Right cardiac atrium (tissue), 5 donors: ENCODE results near the gene PRRT1B. TPM values are rescaled to one million over a fixed set of nuclear protein-coding genes. Genes with fewer than 3 reads are reported as not detected.

ENCODE experiments used
- ATAC-seq, 2 donors: fragments of 200-7000 bp; cut with Tn5 transposase; one replicate each; pipeline versions ENCODE4 v1.8.0 to v1.9.1; 2020; ENCODE audit warnings: moderate library complexity in 2 of 2, mild to moderate bottlenecking in 1 of 2
- DNase-seq, 3 donors: peaks; one replicate each; pipeline ENCODE4 v3.0.0-alpha.2; 2020
- H3K27ac ChIP-seq: one replicate; pipeline ENCODE4 v1.5.1; 2013; ENCODE audit warnings: mild to moderate bottlenecking, low read length, control low read depth, moderate library complexity
- H3K27me3 ChIP-seq: one replicate; pipeline ENCODE4 v1.6.1; 2013; ENCODE audit not compliant: control insufficient read depth, insufficient read depth
- H3K4me1 ChIP-seq: one replicate; pipeline ENCODE4 v1.6.1; 2013; ENCODE audit warnings: low read length; ENCODE audit not compliant: control insufficient read depth, insufficient read depth
- H3K4me3 ChIP-seq: one replicate; pipeline ENCODE4 v1.5.1; 2013; ENCODE audit warnings: low read length, control low read depth
- H3K9me3 ChIP-seq: one replicate; pipeline ENCODE4 v1.6.1; 2013; ENCODE audit warnings: low read length; ENCODE audit not compliant: control insufficient read depth
- WGBS: extraction: QIAGEN DNeasy Blood & Tissue Kit; methylation state at CpG from one replicate; pipeline ENCODE4 v1.1.7; 2013; 5-methylcytosine and 5-hydroxymethylcytosine counted together
- intact Hi-C, 4 donors: fragments of 100-400 bp; cut with DNase I; formaldehyde crosslinking; loops; one replicate each; pipeline versions ENCODE4 v1.11.0 to v1.14.0; 2022 to 2023
- polyA plus RNA-seq: library from polyadenylated mRNA; stranded (reverse); fragments of 200-250 nt; gene quantifications from one replicate; pipeline ENCODE4 v1.2.3, GENCODE V29; 2013
- total RNA-seq, 4 donors: library from RNA; stranded (reverse); fragmentation: NEBNext Ultra II Directional; extraction: Animal tissue kit (Norgen Biotek cat#: 25700); gene quantifications; one replicate each; pipeline ENCODE4 v1.2.1, GENCODE V29; 2021
- donor health status: healthy with polysubstance abuse.
- donor health status: DM: no; HTN: yes; CAD: no.
- donor health status: DM: no; HTN: no; CAD: no.
- donor health status: DM: no; HTN: yes; CAD: no; lungs with severe emphysema.
- donor health status: DM: yes; HTN: yes; CAD: no.

The PRRT1B gene
- total and polyA plus RNA-seq, 5 donors, result not detected

DNA sequence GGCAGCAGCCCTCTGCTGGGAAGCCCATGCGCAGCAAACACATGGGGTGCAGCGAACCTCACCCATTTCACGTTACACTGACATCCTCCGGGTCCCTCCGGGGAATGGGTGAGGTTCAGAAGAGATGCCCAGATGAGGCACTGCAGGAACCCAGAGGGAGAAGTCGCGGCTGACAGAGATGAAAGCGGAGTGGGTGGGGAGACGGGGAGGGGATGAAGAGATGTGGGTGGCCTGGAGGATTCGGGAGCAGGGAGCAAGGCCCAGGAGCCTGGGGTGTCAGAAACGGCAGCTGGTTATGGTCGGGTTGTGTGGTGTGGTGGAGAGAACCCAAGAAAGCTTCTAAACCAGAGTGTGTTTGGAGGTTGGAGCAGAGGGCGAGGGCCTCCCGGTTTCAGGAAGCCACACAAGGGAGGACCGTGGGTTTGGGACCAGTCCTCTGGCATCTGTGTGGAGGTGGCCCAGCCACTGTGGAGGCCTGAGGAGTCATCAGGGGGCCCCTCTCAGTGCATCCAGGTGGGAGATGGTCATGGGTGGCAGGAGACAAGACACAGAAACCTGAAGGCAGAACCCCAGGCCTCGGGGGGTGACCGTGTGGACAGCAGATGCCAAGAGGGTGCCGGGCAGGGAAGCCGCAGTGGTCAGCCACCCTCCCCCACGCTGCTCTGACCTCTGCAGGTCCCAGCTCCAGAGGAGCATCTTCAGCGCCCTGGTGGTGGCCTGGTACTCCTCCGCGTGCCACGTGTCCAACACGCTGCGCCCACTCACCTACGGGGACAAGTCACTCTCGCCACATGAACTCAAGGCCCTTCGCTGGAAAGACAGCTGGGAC, 22.9 kb upstream of the PRRT1B start:
- Histone ChIP-seq H3K27ac (no peak overlapping the region), H3K27me3 (no peaks in the 10 kb centered on the region), H3K4me3 (no peak overlapping the region), H3K4me1 (peaks cover 1% of the 10 kb centered on the region), H3K9me3 (no peaks in the 10 kb centered on the region)
- intact Hi-C loops, result no loop called here
- DNase-seq (peak in 1 of 3 donors; percentile 53), ATAC-seq (no peak)
- WGBS, result 90% methylated on average over 29 of the region's 29 CpGs

DNA sequence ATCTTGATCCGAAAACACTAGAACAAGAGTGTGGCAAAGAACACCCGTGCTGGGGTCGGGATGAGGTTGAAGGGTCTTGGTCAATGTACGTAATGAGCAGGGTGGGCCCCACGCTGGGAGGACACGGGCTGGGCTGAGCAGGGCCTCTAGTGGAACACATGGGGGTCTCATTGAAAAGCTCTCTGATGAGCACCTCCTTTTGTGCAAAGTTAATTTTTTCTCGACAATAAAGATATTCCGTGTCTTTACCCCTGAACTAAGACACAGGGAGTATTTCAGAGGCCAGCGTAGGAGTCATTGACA, 22.3 kb upstream of the PRRT1B start:
- 87% methylated on average over 9 of the region's 9 CpGs for WGBS
- intact Hi-C loops, result no loop called here
- ATAC-seq, result no peak

DNA sequence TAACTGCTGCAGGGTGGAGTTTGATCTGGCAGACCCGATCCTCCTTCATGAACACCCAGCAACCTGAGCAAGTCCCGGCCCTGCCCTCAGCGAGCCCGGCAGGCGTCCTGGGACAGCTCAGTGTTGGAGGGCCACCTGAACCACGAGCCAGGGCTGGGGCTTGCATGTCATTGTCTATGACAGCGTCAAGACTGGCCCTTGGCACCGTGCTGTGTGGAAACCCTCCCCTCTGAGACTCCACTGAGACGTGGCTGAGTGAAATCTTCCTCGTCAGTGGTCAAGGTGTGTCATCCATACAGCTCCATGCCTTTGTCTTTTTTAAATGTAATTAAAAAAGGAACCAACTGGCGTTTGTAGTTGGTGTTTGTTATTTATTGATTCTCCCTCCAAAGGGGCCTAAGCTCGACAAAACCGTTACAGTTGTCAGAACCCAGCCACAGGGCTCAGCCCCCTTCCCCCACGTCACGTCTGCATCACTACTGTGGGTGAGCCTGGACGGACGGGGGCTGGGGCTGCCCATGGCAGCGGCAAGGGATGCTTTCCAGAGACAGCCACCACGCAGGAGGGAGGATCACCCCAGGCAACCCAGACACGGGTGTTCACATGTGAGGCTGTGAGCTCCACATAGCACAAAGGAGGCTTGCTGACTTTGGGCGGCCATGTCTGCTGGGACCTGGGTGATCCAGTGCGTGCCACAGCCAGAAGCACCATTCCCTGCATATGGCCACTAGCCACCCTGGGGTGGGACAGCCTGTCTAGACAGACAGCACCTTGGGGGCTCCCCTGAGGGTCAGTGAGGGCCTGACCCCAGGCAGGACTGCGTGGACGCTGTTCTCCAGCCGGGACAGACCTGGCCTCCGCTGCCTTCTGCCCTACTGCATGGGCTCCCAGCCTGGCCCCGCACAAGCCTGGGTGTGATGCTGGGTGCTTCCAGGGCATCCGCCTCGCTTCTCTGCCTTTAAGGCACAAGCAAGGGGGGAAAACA, 21.6 kb upstream of the PRRT1B start:
- Histone ChIP-seq H3K27me3 (no peaks in the 10 kb centered on the region), H3K27ac (no peak overlapping the region), H3K9me3 (no peaks in the 10 kb centered on the region), H3K4me3 (no peak overlapping the region), H3K4me1 (no peaks in the 10 kb centered on the region)
- 80% methylated on average over 29 of the region's 29 CpGs for WGBS
- intact Hi-C loops, result no loop called here
- peak in 1 of 3 donors; percentile 48 for DNase-seq
- ATAC-seq, result peak in 1 of 2 donors; percentile 7

More for the DNA sequence above, 22.3 kb upstream of the PRRT1B start:
- Histone ChIP-seq H3K27ac (no peak overlapping the region), H3K4me3 (no peak overlapping the region), H3K27me3 (no peaks in the 10 kb centered on the region), H3K4me1 (peaks cover under 1% of the 10 kb centered on the region), H3K9me3 (no peaks in the 10 kb centered on the region)
- DNase-seq, result no peak

- ATAC-seq, result no peak
- no peaks in the 10 kb centered on the region for H3K27me3 ChIP-seq
- no peak overlapping the region for H3K27ac ChIP-seq
- H3K4me3 ChIP-seq, result no peak overlapping the region
- H3K9me3 ChIP-seq, result no peaks in the 10 kb centered on the region
- no peaks in the 10 kb centered on the region for H3K4me1 ChIP-seq
- 82% methylated on average over 23 of the region's 23 CpGs for WGBS
- DNase-seq, result peak in 1 of 3 donors; percentile 51
- intact Hi-C loops, result no loop called here
These were observed 20.5 kb upstream of the PRRT1B start for GRCh38 chr9:131524665-131525315.

DNA sequence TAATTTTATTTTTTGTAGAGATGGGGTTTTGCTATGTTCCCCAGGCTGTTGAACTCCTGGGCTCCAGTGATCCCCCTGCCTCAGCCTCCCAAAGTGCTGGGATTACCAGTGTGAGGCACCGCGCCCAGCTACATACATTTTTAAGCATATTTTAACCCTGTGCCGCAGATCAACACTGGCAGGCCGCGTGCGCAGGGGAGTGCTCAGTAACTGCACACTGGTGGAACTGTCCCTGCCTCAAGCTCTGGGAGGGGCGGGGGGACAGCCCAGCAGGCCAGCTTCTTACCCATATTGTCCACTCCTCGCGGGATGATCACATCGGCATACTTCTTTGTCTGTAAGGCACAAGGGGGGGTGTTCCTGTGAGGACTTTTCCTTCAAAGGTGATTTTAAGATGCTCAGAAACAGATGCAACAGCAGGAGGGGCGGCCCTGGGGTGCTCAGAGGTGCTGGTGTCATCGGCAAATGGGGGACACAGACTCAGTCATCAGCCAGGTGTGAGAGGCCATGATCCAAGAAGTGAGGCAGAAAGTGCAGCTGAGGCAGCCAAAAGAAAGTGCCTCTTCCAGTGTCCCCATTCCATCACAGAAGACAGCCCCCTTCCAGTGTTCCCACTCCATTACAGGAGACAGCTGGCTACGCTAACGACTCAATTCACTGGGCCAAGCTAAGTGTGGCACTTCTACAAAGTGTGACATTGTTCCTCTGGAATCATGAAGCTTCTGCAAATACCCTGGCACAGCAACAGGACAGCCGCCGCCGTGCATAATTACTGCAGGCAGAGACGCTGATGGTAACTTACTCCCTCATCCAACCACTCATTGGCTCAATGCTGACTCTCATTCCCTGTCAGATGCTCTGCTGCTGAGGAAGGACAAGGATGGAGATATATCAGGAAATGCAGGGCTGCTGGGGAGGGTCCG, 19.4 kb upstream of the PRRT1B start:
- H3K9me3 ChIP-seq, result no peaks in the 10 kb centered on the region
- peak in 1 of 2 donors; percentile 23 for ATAC-seq
- no peak overlapping the region for H3K4me3 ChIP-seq
- peaks cover 3% of the 10 kb centered on the region for H3K4me1 ChIP-seq
- peak in 2 of 3 donors; percentile 66 to 78 for DNase-seq
- H3K27ac ChIP-seq, result no peak overlapping the region
- H3K27me3 ChIP-seq, result no peaks in the 10 kb centered on the region
- intact Hi-C loops, result no loop called here
- WGBS, result 80% methylated on average over 19 of the region's 19 CpGs

DNA sequence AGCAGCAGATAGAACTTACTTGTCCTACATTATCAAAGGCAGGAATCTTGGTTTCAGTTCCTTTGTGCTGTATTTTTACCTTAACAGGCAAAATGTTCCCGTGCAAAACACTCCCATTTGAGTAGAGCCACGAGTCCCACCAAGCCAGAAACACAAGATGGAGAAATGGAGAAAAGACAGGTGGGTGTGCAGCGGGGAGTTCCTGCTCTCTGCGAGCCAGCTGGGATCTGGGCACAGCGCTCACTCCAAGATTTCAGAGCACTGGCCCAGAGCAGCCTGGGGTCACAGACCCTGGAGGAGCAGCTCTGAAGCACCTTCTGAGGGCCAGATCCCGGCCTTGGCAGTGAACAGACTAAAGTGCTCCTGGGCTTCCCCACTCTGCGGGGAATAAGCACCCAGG, 17.1 kb upstream of the PRRT1B start:
- Histone ChIP-seq H3K4me3 (no peak overlapping the region), H3K4me1 (peaks cover 3% of the 10 kb centered on the region), H3K27me3 (no peaks in the 10 kb centered on the region), H3K27ac (no peak overlapping the region), H3K9me3 (no peaks in the 10 kb centered on the region)
- DNase-seq (peak in 1 of 3 donors; percentile 33), ATAC-seq (no peak)
- 91% methylated on average over 7 of the region's 7 CpGs for WGBS
- intact Hi-C loops, result no loop called here

DNA sequence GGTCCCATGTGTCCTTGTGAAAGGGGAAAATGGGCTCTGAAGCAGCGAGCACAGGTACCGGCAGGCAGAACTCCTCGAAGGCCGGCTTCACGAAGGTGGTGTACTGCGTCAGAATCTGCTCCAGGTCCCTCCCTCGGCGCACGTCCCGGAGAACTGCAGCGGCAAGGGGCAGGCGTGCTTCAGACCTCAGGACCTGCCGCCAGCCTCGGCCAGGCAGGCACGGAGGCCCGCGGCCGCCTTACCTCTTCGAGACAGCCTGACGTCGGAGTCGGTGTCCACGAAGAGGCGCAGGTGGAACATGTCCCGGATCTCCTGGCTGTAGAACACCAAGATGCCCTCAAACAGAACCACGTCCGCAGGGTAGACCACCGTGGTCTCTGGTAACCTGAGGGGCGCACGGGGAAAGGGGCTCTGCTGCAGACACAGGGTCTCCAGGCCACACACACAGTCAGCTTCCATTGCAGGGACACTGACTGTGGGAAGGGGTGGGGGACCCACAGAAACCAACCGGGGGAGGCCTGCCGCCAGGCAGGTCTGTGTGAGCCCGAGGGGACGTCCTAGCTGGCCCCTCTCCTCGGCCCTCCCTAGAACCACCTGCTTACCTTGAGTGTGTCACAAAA, 16.3 kb upstream of the PRRT1B start:
- no peak overlapping the region for H3K4me3 ChIP-seq
- 96% methylated on average over 35 of the region's 35 CpGs for WGBS
- ATAC-seq (no peak), DNase-seq (peak in 1 of 3 donors; percentile 53)
- H3K27me3 ChIP-seq, result no peaks in the 10 kb centered on the region
- no peak overlapping the region for H3K27ac ChIP-seq
- peaks cover 3% of the 10 kb centered on the region for H3K4me1 ChIP-seq
- intact Hi-C loops, result no loop called here
- no peaks in the 10 kb centered on the region for H3K9me3 ChIP-seq

DNA sequence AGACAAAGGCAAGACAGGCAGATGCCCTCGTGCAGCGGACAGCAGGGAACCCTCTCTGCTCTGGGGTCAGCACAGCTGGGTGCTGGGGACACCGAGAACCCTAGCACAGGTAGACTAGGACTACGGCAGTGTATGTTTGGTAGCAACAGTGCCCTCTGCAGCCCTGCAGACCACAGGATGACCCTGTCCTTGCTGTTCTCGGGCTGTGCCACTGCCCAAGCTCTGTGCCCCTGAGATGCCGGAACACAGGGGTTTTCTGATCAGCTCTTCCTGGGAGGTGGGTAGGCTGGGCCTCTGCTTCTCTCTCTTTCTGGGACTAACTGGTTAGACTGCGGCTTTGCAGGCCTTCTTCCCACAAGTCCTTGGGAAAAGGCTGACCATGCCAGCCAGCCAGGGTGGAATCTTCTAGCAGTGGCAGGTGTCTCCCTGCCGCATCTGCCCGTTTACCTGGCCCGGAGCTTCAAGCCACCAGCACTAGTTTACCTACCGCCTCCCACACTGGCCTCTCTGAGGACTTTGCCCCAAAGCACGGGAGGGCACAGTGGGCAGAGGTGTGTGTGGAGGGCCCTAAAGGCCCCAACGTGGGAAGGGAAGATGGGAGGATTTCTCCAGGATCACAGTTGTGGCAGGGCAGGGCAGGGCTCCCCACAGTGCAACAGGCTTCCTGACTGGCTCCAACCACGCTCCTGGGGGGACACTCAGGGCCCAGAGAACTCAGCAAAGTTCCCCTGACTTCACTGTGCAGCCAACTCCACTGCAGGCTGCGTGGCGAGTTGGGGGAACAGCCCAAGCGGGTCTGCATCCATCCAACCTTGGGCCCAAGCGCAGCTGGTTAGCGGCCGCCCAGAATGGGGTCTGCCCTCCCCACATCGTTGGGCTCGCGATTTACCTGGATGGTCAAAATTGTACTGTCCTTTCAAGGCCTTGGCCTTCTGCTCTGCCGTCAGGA, 15.5 kb upstream of the PRRT1B start:
- ATAC-seq, result no peak
- intact Hi-C loops, result no loop called here
- Histone ChIP-seq H3K4me3 (peak overlapping the region; percentile 96), H3K27ac (no peak overlapping the region), H3K4me1 (peaks cover 3% of the 10 kb centered on the region), H3K9me3 (no peaks in the 10 kb centered on the region), H3K27me3 (no peaks in the 10 kb centered on the region)
- DNase-seq, result peak in 1 of 3 donors; percentile 48
- 61% methylated on average over 24 of the region's 24 CpGs for WGBS

- peak in 2 of 3 donors; percentile 70 to 73 for DNase-seq
- H3K27ac ChIP-seq, result no peak overlapping the region
- peak overlapping the region; percentile 96 for H3K4me3 ChIP-seq
- H3K27me3 ChIP-seq, result no peaks in the 10 kb centered on the region
- peak in 1 of 2 donors; percentile 1 for ATAC-seq
- intact Hi-C loops, result no loop called here
- WGBS, result 3% methylated on average over 29 of the region's 29 CpGs
- H3K4me1 ChIP-seq, result peaks cover 3% of the 10 kb centered on the region
- no peaks in the 10 kb centered on the region for H3K9me3 ChIP-seq
These were observed 14.8 kb upstream of the PRRT1B start for GRCh38 chr9:131530546-131530919.
